GM13977 (cell line): Measurements from ENCODE around the gene APEX1.

Experiments
- DNase-seq: peaks from one replicate; pipeline ENCODE4 v3.0.0; 2012; ENCODE audit warnings: low spot score
- CTCF ChIP-seq: IDR thresholded peaks from 2 replicates; pipeline ENCODE4 v1.5.1; 2012; ENCODE audit warnings: mild to moderate bottlenecking, control low read depth; ENCODE audit not compliant: insufficient read depth; ENCODE audit errors: extremely low read depth, missing control alignments
- in situ Hi-C: fragments of 300-500 bp; cut with MboI; formaldehyde crosslinking; loops from one replicate; pipeline ENCODE4 v1.12.0; 2022; ENCODE audit warnings: low sequenced_read_pairs, low pct_unique_long_range_greater_than_20kb, mixed read lengths, inconsistent platforms; ENCODE audit not compliant: unreplicated experiment

The APEX1 gene

GRCh38 chr14:20472536-20473169 lies 17.6 kb downstream of the APEX1 start:
- no peak for TF ChIP-seq CTCF
- DNase-seq, result no peak
- in situ Hi-C loops, result no loop called here

GRCh38 chr14:20476776-20477175 lies 21.8 kb downstream of the APEX1 start:
- TF ChIP-seq CTCF, result no peak
- no peak for DNase-seq
- in situ Hi-C loops, result no loop called here

- no peak for DNase-seq
- no peak for TF ChIP-seq CTCF
- in situ Hi-C loops, result no loop called here
Measured at GRCh38 chr14:20477211-20477876, 22.3 kb downstream of the APEX1 start.

- TF ChIP-seq CTCF, result no peak
- DNase-seq, result no peak
- in situ Hi-C loops, result no loop called here
Measured at GRCh38 chr14:20478894-20479293, 23.9 kb downstream of the APEX1 start.

- no peak for TF ChIP-seq CTCF
- no peak for DNase-seq
- in situ Hi-C loops, result no loop called here
Measured at GRCh38 chr14:20482382-20482781, 27.4 kb downstream of the APEX1 start.

- in situ Hi-C loops, result no loop called here
- no peak for DNase-seq
- TF ChIP-seq CTCF, result no peak
Measured at GRCh38 chr14:20485900-20486299, 30.9 kb downstream of the APEX1 start.
